ENCODE measurements around the gene GDA. TPM values are rescaled to one million over a fixed set of nuclear protein-coding genes. Genes with fewer than 3 reads are reported as not detected.

Gene GDA
- total and polyA plus RNA-seq, 9 of the 15 experiments (the other 6 are each of a cell fraction or from before 2014, with no cell fraction given) = 4.5 to 18.0 (median 12.7) TPM

DNA sequence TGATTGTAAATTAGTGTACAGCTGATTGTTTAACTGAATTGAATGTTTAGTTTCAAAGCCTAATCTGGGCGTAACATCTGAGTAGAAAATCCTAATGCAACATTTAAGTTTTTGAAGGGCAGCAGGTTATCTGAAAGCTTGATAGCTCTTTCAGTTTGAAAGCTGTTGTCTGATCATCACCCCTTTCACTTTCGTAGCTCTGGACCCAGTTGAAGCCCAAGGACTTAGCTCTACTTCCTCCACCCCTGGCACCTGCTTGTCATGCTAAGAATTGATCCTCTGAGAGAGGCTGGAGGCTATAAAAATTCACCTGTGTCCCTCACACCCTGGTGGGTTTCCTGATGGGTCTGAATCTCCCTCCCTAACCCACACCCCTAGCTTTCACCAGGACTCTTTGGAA lies 129.7 kb downstream of the GDA start (continued):
- no peak for TF ChIP-seq NUFIP1 (IDR thresholded peaks at IDR 0.05; ENCODE audit: partially characterized antibody)

DNA sequence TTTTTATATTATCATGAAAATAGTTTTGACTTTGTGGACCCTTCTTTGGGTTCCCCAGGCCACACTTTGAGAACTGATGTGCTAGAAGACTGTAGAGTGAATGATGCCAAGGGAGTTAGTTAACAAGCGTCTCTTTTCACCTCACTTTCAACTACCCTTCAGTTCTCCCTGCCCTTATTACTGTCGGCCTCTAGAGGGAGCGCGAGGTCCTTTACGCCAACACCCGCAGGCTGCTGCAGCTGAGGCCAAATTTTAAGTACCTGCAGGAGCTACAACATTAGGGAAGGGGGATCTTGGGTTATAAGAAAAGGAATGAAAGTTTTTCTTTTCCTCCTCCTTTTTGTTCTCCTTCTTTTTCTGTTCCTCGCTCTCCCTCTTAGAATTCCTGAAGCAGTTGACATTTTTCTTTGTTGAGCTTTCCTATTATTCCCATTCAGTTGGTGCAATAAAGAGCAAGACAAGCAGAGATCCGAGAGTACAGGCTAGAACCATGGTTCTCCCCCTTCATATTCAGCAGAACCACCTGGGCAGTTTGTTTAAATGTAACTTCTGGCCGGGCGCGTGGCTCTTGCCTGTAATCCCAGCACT lies 131.8 kb downstream of the GDA start:
- WGBS (ENCODE audit: insufficient coverage, low coverage, missing lambda C conversion rate) = 3% methylated on average over 11 of the region's 11 CpGs
- Histone ChIP-seq H3K4me1 (replicated peaks in 1 of 2; ENCODE audit: control insufficient read depth in 2 of 2, insufficient read depth in 2 of 2, low read length in 2 of 2) (no peaks in the 10 kb centered on the region), H3K9ac (ENCODE audit: insufficient read depth in 1 of 2, low read depth in 2 of 2, low read length in 2 of 2) (no peak overlapping the region), H3K4me3 (no peak overlapping the region), H3K4me2 (ENCODE audit: insufficient read depth, low read length) (no peak overlapping the region), H3K9me1 (ENCODE audit: control insufficient read depth, insufficient read depth, low read length) (no peaks in the 10 kb centered on the region), H2AFZ (ENCODE audit: low read depth, low read length) (no peak overlapping the region), H3K36me3 (ENCODE audit: control insufficient read depth, insufficient read depth, low read length) (no peaks in the 10 kb centered on the region), H3K79me2 (ENCODE audit: control insufficient read depth, insufficient read depth, low read length) (no peaks in the 10 kb centered on the region), H3K27me3 (ENCODE audit: control insufficient read depth in 2 of 2, insufficient read depth in 2 of 2, low read length in 2 of 2) (no peaks in the 10 kb centered on the region; a peak in 1 of 5 replicates), H3K9me3 (replicated peaks; ENCODE audit: control insufficient read depth, insufficient read depth, low read depth, low read length) (no peaks in the 10 kb centered on the region), H4K20me1 (replicated peaks; ENCODE audit: control insufficient read depth, insufficient read depth, low read length) (no peaks in the 10 kb centered on the region), H3K27ac (ENCODE audit: extremely low read depth, low read depth, low read length) (no peak overlapping the region)
- POLR2A ChIA-PET = interaction anchor here (0.7 kb wide), 2 partner anchors 226 to 756 kb away, joined by 3 read pairs; no protein-coding TSS in a partner anchor
- BruUV-seq (replicated peaks) = no TSS peak
- FAIRE-seq (peak; percentile 70), DNase-seq (ENCODE audit: extremely low read depth in 1 of 4, low spot score in 3 of 4) (peak; percentile 54 to 67 (median 59)), ATAC-seq (peak; percentile 91)
- in situ Hi-C loops (cut with MboI) = loop anchor here (5.0 to 25.0 kb wide), 2 partner anchors 311 to 906 kb away; no protein-coding TSS in a partner anchor
- intact Hi-C loops (cut with micrococcal nuclease) = loop anchor here (1.0 to 5.0 kb wide), 2 partner anchors 316 to 901 kb away; no protein-coding TSS in a partner anchor
- CTCF ChIA-PET (ENCODE audit: low intra/inter-chr PET ratio) = interaction anchor here (0.5 to 1.3 kb wide), 5 partner anchors 14 to 903 kb away, joined by 3 to 7 read pairs (median 3); no protein-coding TSS in a partner anchor
- TF ChIP-seq STAG1 (CRISPR knock-in tag; IDR thresholded peaks at IDR 0.05; ENCODE audit: borderline replicate concordance) (peak; percentile 77; the same call in 1 of the 2 replicates), TGIF2 (CRISPR knock-in tag; IDR thresholded peaks at IDR 0.05) (no peak), SMARCC2 (IDR thresholded peaks at IDR 0.05; ENCODE audit: low read depth) (no peak), YY1 (IDR thresholded peaks at IDR 0.05; ENCODE audit: borderline replicate concordance in 1 of 3, control insufficient read depth in 1 of 3, extremely low read depth in 1 of 3, insufficient read depth in 3 of 3, insufficient read length in 1 of 3, insufficient replicate concordance in 2 of 3, low read depth in 1 of 3, low read length in 2 of 3) (peak in 1 of 3 experiments; percentile 40), SMC3 (conservative IDR thresholded peaks at IDR 0.05; ENCODE audit: insufficient read depth, low read depth, low read length) (peak; percentile 74), MAFG (tag; conservative IDR thresholded peaks at IDR 0.05) (no peak), SMARCE1 (IDR thresholded peaks at IDR 0.05) (no peak), HNRNPL (IDR thresholded peaks at IDR 0.05; ENCODE audit: low read depth, low read length) (no peak), HMG20A (CRISPR knock-in tag; conservative IDR thresholded peaks at IDR 0.05) (no peak), RCOR1 (IDR thresholded peaks at IDR 0.05; ENCODE audit: borderline replicate concordance in 1 of 2, low read depth in 2 of 2, low read length in 2 of 2) (peak in 1 of 2 experiments; percentile 32; a peak in 1 of 4 replicates), HMGN3 (IDR thresholded peaks at IDR 0.05; ENCODE audit: borderline replicate concordance, extremely low read depth, insufficient read length, low read depth, low read length) (no peak), RAD21 (CRISPR knock-in tag; conservative IDR thresholded peaks at IDR 0.05 in 1 of 2, IDR thresholded peaks at IDR 0.05 in 1 of 2) (peak; percentile 83 to 88)
- TF ChIP-seq, protein P1, sequence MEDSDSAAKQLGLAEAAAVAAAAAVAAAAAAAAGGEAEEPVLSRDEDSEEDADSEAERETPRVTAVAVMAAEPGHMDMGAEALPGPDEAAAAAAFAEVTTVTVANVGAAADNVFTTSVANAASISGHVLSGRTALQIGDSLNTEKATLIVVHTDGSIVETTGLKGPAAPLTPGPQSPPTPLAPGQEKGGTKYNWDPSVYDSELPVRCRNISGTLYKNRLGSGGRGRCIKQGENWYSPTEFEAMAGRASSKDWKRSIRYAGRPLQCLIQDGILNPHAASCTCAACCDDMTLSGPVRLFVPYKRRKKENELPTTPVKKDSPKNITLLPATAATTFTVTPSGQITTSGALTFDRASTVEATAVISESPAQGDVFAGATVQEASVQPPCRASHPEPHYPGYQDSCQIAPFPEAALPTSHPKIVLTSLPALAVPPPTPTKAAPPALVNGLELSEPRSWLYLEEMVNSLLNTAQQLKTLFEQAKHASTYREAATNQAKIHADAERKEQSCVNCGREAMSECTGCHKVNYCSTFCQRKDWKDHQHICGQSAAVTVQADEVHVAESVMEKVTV (CRISPR knock-in tag; IDR thresholded peaks at IDR 0.05) = peak; percentile 68
- TF ChIP-seq, protein P2, sequence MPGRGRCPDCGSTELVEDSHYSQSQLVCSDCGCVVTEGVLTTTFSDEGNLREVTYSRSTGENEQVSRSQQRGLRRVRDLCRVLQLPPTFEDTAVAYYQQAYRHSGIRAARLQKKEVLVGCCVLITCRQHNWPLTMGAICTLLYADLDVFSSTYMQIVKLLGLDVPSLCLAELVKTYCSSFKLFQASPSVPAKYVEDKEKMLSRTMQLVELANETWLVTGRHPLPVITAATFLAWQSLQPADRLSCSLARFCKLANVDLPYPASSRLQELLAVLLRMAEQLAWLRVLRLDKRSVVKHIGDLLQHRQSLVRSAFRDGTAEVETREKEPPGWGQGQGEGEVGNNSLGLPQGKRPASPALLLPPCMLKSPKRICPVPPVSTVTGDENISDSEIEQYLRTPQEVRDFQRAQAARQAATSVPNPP (IDR thresholded peaks at IDR 0.05; ENCODE audit: borderline replicate concordance, insufficient read depth, insufficient read length) = no peak
